ENCODE data around the gene CBY2.

GRCh38 chr13:45702088-45702487 lies at the start of gene CBY2:
- TF ChIP-seq, protein P1, sequence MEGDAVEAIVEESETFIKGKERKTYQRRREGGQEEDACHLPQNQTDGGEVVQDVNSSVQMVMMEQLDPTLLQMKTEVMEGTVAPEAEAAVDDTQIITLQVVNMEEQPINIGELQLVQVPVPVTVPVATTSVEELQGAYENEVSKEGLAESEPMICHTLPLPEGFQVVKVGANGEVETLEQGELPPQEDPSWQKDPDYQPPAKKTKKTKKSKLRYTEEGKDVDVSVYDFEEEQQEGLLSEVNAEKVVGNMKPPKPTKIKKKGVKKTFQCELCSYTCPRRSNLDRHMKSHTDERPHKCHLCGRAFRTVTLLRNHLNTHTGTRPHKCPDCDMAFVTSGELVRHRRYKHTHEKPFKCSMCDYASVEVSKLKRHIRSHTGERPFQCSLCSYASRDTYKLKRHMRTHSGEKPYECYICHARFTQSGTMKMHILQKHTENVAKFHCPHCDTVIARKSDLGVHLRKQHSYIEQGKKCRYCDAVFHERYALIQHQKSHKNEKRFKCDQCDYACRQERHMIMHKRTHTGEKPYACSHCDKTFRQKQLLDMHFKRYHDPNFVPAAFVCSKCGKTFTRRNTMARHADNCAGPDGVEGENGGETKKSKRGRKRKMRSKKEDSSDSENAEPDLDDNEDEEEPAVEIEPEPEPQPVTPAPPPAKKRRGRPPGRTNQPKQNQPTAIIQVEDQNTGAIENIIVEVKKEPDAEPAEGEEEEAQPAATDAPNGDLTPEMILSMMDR (IDR thresholded peaks at IDR 0.05), result no peak
- no peak for TF ChIP-seq EP300 (IDR thresholded peaks at IDR 0.05)

Measured in gastroesophageal sphincter (tissue), 3 donors.